Kidney epithelial cell (primary cell): ENCODE measurements around the gene CDC27. TPM values are rescaled to one million over a fixed set of nuclear protein-coding genes. Genes with fewer than 3 reads are reported as not detected.
"Not testable (repeated sequence)": the region's sequence is repeated elsewhere in the genome, so short reads cannot be mapped to it uniquely, and the experiment has no call there.

Experiments used
- DNase-seq: peaks from one replicate; pipeline ENCODE4 v3.0.0-alpha.2; 2010; ENCODE audit warnings: low read depth
- H3K27me3 ChIP-seq: 2 replicates; pipeline ENCODE4 v1.6.0; 2011; ENCODE audit warnings: low read length; ENCODE audit not compliant: control insufficient read depth, insufficient read depth
- H3K36me3 ChIP-seq: 2 replicates; pipeline ENCODE4 v1.5.1; 2011; ENCODE audit warnings: low read length; ENCODE audit not compliant: control insufficient read depth, insufficient read depth
- H3K4me3 ChIP-seq: 2 replicates; pipeline ENCODE4 v1.5.1; 2011; ENCODE audit warnings: low read depth, mild to moderate bottlenecking, control low read depth, low read length
- total RNA-seq: library from RNA; depleted of rRNA; stranded (reverse); fragments of >200 nt; gene quantifications from 2 replicates; pipeline ENCODE4 v1.2.3, GENCODE V29; 2015
- TF ChIP-seq, protein P1 (sequence below): IDR thresholded peaks from 2 replicates; pipeline ENCODE4 v1.5.1; 2011; ENCODE audit warnings: mild to moderate bottlenecking, moderate library complexity, low read length, control low read depth, inconsistent platforms; ENCODE audit not compliant: insufficient read depth, poor library complexity, severe bottlenecking

The CDC27 gene
- total RNA-seq, 1 donor from 2014 or later, result 62.7 TPM

DNA sequence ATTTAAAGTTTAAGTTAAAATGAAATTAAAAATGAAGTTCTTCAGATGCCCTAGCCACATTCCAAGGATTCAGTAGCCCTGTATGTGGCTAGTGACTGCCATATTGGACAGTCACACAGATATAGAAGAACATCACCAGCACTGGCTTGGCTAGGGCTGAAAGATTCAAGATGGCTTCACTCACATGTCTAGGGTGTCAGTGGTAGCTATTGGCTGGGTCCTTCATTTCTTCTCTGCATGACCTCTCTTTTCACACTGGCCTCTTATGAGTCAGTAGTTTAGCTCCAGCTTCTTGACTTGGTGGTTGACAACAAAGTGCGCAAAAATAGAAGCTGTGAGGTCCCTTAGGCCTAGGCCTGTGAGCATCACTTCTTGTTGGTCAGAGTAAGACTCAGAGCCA is 1.7 kb upstream of the CDC27 start:
- Histone ChIP-seq H3K4me3 (no peak overlapping the region), H3K27me3 (no peaks in the 10 kb centered on the region), H3K36me3 (no peaks in the 10 kb centered on the region)
- DNase-seq, result no peak
- TF ChIP-seq, protein P1, sequence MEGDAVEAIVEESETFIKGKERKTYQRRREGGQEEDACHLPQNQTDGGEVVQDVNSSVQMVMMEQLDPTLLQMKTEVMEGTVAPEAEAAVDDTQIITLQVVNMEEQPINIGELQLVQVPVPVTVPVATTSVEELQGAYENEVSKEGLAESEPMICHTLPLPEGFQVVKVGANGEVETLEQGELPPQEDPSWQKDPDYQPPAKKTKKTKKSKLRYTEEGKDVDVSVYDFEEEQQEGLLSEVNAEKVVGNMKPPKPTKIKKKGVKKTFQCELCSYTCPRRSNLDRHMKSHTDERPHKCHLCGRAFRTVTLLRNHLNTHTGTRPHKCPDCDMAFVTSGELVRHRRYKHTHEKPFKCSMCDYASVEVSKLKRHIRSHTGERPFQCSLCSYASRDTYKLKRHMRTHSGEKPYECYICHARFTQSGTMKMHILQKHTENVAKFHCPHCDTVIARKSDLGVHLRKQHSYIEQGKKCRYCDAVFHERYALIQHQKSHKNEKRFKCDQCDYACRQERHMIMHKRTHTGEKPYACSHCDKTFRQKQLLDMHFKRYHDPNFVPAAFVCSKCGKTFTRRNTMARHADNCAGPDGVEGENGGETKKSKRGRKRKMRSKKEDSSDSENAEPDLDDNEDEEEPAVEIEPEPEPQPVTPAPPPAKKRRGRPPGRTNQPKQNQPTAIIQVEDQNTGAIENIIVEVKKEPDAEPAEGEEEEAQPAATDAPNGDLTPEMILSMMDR, result no peak

- H3K27me3 ChIP-seq, result no peaks in the 10 kb centered on the region
- no peak for DNase-seq
- TF ChIP-seq, protein P1, result no peak
- no peaks in the 10 kb centered on the region for H3K36me3 ChIP-seq
- H3K4me3 ChIP-seq, result no peak overlapping the region
These were observed 1.1 kb upstream of the CDC27 start for GRCh38 chr17:47190243-47190642.

GRCh38 chr17:47189732-47190237 is 690 bp upstream of the CDC27 start:
- H3K27me3 ChIP-seq, result no peaks in the 10 kb centered on the region
- no peak for DNase-seq
- H3K36me3 ChIP-seq, result no peaks in the 10 kb centered on the region
- TF ChIP-seq, protein P1, result no peak
- peak overlapping the region; percentile 49 for H3K4me3 ChIP-seq

GRCh38 chr17:47188271-47188875 is 722 bp downstream of the CDC27 start:
- Histone ChIP-seq H3K4me3 (peak overlapping the region; percentile 89), H3K36me3 (no peaks in the 10 kb centered on the region), H3K27me3 (no peaks in the 10 kb centered on the region)
- TF ChIP-seq, protein P1, result no peak
- DNase-seq, result no peak

DNA sequence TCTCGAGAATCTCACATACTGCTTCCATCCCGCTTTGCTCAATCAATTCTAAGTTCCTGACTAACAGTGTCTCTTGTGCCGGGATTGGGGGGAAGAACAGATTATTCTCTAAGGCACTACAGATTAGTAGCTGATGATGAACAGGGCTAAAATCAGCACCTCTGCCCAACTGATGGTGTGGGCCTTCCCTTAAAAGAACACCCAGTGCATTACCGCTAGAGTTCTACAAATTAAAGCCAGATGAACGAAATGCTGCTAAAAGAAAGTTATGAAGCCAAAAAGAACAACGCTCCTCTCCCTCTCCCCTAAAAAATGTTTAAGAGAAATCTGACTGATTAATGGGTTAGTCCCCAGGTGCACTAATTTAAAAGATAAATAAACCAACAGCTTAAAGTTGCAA is 4.4 kb downstream of the CDC27 start:
- H3K36me3 ChIP-seq, result peaks cover 1% of the 10 kb centered on the region
- TF ChIP-seq, protein P1, result no peak
- no peaks in the 10 kb centered on the region for H3K27me3 ChIP-seq
- no peak overlapping the region for H3K4me3 ChIP-seq
- DNase-seq, result no peak

- not testable (repeated sequence) for H3K36me3 ChIP-seq, H3K27me3 ChIP-seq, DNase-seq, H3K4me3 ChIP-seq
These were observed 8.1 kb downstream of the CDC27 start for GRCh38 chr17:47180988-47181387.
